HepG2 (cell line): Measurements from ENCODE around the gene CALHM5. TPM values are rescaled to one million over a fixed set of nuclear protein-coding genes. Genes with fewer than 3 reads are reported as not detected.
A peak's percentile ranks its signal among the peaks of the same experiment; 100 is the strongest.

Experiments used
- ATAC-seq: fragments of 200-7000 bp; cut with Tn5 transposase; 3 replicates; pipeline ENCODE4 v1.9.1; 2020; ENCODE audit warnings: mild to moderate bottlenecking, moderate library complexity
- Bru-seq: library from RNA; stranded (reverse); fragments of 400-500 nt; gene quantifications from one replicate; lab custom pipeline; 2021; lab: Mats Ljungman, UMichigan
- BruChase-seq, 2 experiments: library from RNA; stranded (reverse); fragments of 400-500 nt; gene quantifications; one replicate each; lab custom pipeline; 2021; lab: Mats Ljungman, UMichigan
- BruUV-seq: library from RNA; stranded (reverse); fragments of 400-500 nt; replicated peaks from 2 replicates; lab custom pipeline; 2021; lab: Mats Ljungman, UMichigan
- CTCF ChIA-PET: fragments of 300-600 bp; formaldehyde crosslinking; extraction: SDS; loops from one replicate; lab custom pipeline; 2021; ENCODE audit warnings: low total read pairs, inconsistent platforms, low intra/inter-chr PET ratio; lab: Yijun Ruan, JAX
- POLR2A ChIA-PET: fragments of 350-600 bp; sonication (Branson Sonifier 250); formaldehyde crosslinking; loops from one replicate; lab custom pipeline; 2020; ENCODE audit warnings: antibody characterized with exemption, inconsistent platforms; lab: Yijun Ruan, JAX
- DNase-seq: peaks from one replicate; pipeline ENCODE4 v3.0.0-alpha.2; 2015; ENCODE audit warnings: low spot score
- FAIRE-seq: peaks from 3 replicates; lab custom pipeline; 2011; peaks lifted over from hg19 to GRCh38; lab: Jason Lieb, UNC
- H2AFZ ChIP-seq: one replicate; pipeline ENCODE4 v1.6.1; 2011; ENCODE audit warnings: low read length, inconsistent platforms
- H3K27ac ChIP-seq: fragments of 300-600 bp; 3 replicates; pipeline ENCODE4 v1.8.0; 2011; ENCODE audit warnings: mixed run types, mild to moderate bottlenecking, mixed read lengths, low read length, inconsistent platforms; ENCODE audit not compliant: insufficient read depth; ENCODE audit errors: extremely low read length
- H3K27me3 ChIP-seq, 2 experiments: fragments of 200-600 bp in 1 of 2; 2 replicates in 1 of 2; 3 replicates in 1 of 2; pipeline versions ENCODE4 v1.6.0 to v1.8.0; 2011; ENCODE audit warnings: low read length in 2 of 2, mild to moderate bottlenecking in 2 of 2, moderate library complexity in 2 of 2, inconsistent platforms in 1 of 2; ENCODE audit not compliant: insufficient read depth in 2 of 2, control insufficient read depth in 1 of 2
- H3K36me3 ChIP-seq, 2 experiments: fragments of 200-600 bp in 1 of 2; replicated peaks in 1 of 2; 2 replicates in 1 of 2; 3 replicates in 1 of 2; pipeline versions ENCODE4 v1.5.1 to v1.8.0; 2011; ENCODE audit warnings: low read length in 2 of 2, inconsistent platforms in 1 of 2; ENCODE audit not compliant: insufficient read depth in 2 of 2, control insufficient read depth in 1 of 2
- H3K4me1 ChIP-seq: 2 replicates; pipeline ENCODE4 v1.5.1; 2012; ENCODE audit warnings: low read length, inconsistent platforms; ENCODE audit not compliant: insufficient read depth
- H3K4me2 ChIP-seq: 2 replicates; pipeline ENCODE4 v1.6.0; 2011; ENCODE audit warnings: low read depth, low read length, inconsistent platforms
- H3K4me3 ChIP-seq, 3 experiments: fragments of 200-600 bp in 1 of 3; sonication (generic), shearing (Covaris generic) in 1 of 3; replicated peaks in 1 of 3; 2 replicates each; pipeline ENCODE4 v1.5.1; 2011 to 2016; ENCODE audit warnings: low read length in 3 of 3, inconsistent platforms in 2 of 3, low read depth in 2 of 3, mild to moderate bottlenecking in 2 of 3, control low read depth in 1 of 3, mixed read lengths in 1 of 3; ENCODE audit not compliant: insufficient read depth in 1 of 3
- H3K79me2 ChIP-seq: one replicate; pipeline ENCODE4 v1.6.1; 2011; ENCODE audit warnings: low read length, inconsistent platforms; ENCODE audit not compliant: insufficient read depth
- H3K9ac ChIP-seq: 2 replicates; pipeline ENCODE4 v1.6.0; 2011; ENCODE audit warnings: mild to moderate bottlenecking, low read depth, low read length, inconsistent platforms; ENCODE audit not compliant: insufficient read depth
- H3K9me3 ChIP-seq: 2 replicates; pipeline ENCODE4 v1.5.1; 2012; ENCODE audit warnings: mild to moderate bottlenecking, low read length
- H4K20me1 ChIP-seq: 2 replicates; pipeline ENCODE4 v1.6.0; 2011; ENCODE audit warnings: inconsistent platforms, mild to moderate bottlenecking, low read length, moderate library complexity; ENCODE audit not compliant: insufficient read depth
- CTCF ChIP-seq: sonication (generic); formaldehyde crosslinking; IDR thresholded peaks from 2 replicates; pipeline ENCODE4 v1.5.0; 2020; ENCODE audit warnings: mild to moderate bottlenecking, missing genetic modification reagents, moderate library complexity
- SOX6 ChIP-seq, 2 experiments: fragments of 450-650 bp in 1 of 2; sonication (generic) in 1 of 2; formaldehyde crosslinking in 1 of 2; IDR thresholded peaks; 2 replicates each; pipeline versions ENCODE4 v1.4.0 to v1.6.1; 2017 to 2020; ENCODE audit warnings: antibody characterized with exemption in 1 of 2, mild to moderate bottlenecking in 1 of 2, missing genetic modification reagents in 1 of 2
- SP140L ChIP-seq: sonication (generic); formaldehyde crosslinking; IDR thresholded peaks from 2 replicates; pipeline ENCODE4 v1.4.0; 2020; ENCODE audit warnings: missing genetic modification reagents, borderline replicate concordance
- STAG1 ChIP-seq: sonication (generic); formaldehyde crosslinking; IDR thresholded peaks from 2 replicates; pipeline ENCODE4 v1.4.0; 2020; ENCODE audit warnings: missing genetic modification reagents
- TBL1XR1 ChIP-seq: fragments of 150-350 bp; IDR thresholded peaks from 2 replicates; pipeline ENCODE4 v1.6.1; 2014; ENCODE audit warnings: borderline replicate concordance, low read length; ENCODE audit not compliant: partially characterized antibody
- TGIF2 ChIP-seq: IDR thresholded peaks from 2 replicates; pipeline ENCODE4 v1.6.1; 2016; ENCODE audit warnings: control low read depth, missing compliant biosample characterization
- ZBTB25 ChIP-seq: IDR thresholded peaks from 2 replicates; pipeline ENCODE4 v1.6.1; 2018; ENCODE audit warnings: missing genetic modification reagents
- ZBTB7A ChIP-seq: sonication (generic); formaldehyde crosslinking; IDR thresholded peaks from 2 replicates; pipeline ENCODE4 v1.8.0; 2022; ENCODE audit warnings: mild to moderate bottlenecking, missing genetic modification reagents
- ZNF615 ChIP-seq: sonication (generic); formaldehyde crosslinking; IDR thresholded peaks from 2 replicates; pipeline ENCODE4 v1.5.0; 2020; ENCODE audit warnings: mild to moderate bottlenecking, missing genetic modification reagents, borderline replicate concordance
- WGBS: methylation state at CpG from one replicate; pipeline ENCODE4 v1.1.6; 2017; ENCODE audit warnings: low lambda C conversion rate; 5-methylcytosine and 5-hydroxymethylcytosine counted together
- in situ Hi-C: cut with HindIII; loops from 2 replicates; pipeline ENCODE4 v1.10.0; 2017; ENCODE audit warnings: low pct_unique_long_range_greater_than_20kb; ENCODE audit not compliant: extremely low pct_ligation_motif_present
- intact Hi-C: fragments of 100-400 bp; cut with micrococcal nuclease; formaldehyde crosslinking; loops from one replicate; pipeline ENCODE4 v1.10.0; 2022; ENCODE audit not compliant: unreplicated experiment
- long read RNA-seq, 2 experiments: library from RNA in 1 of 2; library from polyadenylated mRNA in 1 of 2; stranded (forward) in 1 of 2; unstranded in 1 of 2; transcript quantifications; one replicate each; pipeline ENCODE4 v2.0.0, GENCODE V29; 2019 to 2022
- polyA minus RNA-seq, 3 experiments: library from RNA; depleted of rRNA, polyadenylated mRNA; stranded (reverse); fragments of >200 nt; gene quantifications; 2 replicates each; pipeline ENCODE4 v1.2.3, GENCODE V29; 2011; ENCODE audit warnings: low replicate concordance in 1 of 3
- polyA plus RNA-seq, 8 experiments: library from polyadenylated mRNA; depleted of rRNA in 3 of 8; stranded (reverse) in 7 of 8; unstranded in 1 of 8; fragments of >200 nt; fragmentation: Illumina TruSeq in 4 of 8; extraction: Trizol in 4 of 8; gene quantifications; 2 replicates each; pipeline versions ENCODE4 v1.2.1 to v1.2.3, GENCODE V29; 2011 to 2016; ENCODE audit warnings: low read depth in 4 of 8, missing spikeins in 1 of 8, mixed read lengths in 1 of 8; ENCODE audit not compliant: insufficient read depth in 1 of 8
- total RNA-seq, 5 experiments: library from RNA; depleted of rRNA; stranded (reverse); fragments of >200 nt; fragmentation: Illumina TruSeq; extraction: Trizol; gene quantifications; 2 replicates each; pipeline ENCODE4 v1.2.3, GENCODE V29; 2016; ENCODE audit warnings: low read depth in 1 of 5

CALHM5 gene
- total RNA-seq (2016; rRNA removed; fragmentation: Illumina TruSeq; extraction: Trizol), result not detected in 2 replicates
- not detected in 2 replicates for total RNA-seq (2016; cell fraction: cytosol; rRNA removed; fragmentation: Illumina TruSeq; extraction: Trizol; ENCODE audit: low read depth)
- total RNA-seq (2016; cell fraction: insoluble cytoplasmic fraction; rRNA removed; fragmentation: Illumina TruSeq; extraction: Trizol), result not detected in 2 replicates
- total RNA-seq (2016; cell fraction: membrane; rRNA removed; fragmentation: Illumina TruSeq; extraction: Trizol), result not detected in 2 replicates
- total RNA-seq (2016; cell fraction: nucleus; rRNA removed; fragmentation: Illumina TruSeq; extraction: Trizol), result not detected in 2 replicates
- not detected in 2 replicates for polyA plus RNA-seq (2011; rRNA removed)
- polyA plus RNA-seq (2011; cell fraction: cytosol; rRNA removed), result not detected in 2 replicates
- not detected in 2 replicates for polyA plus RNA-seq (2011; cell fraction: nucleus; rRNA removed)
- not detected in 2 replicates for polyA plus RNA-seq (2012)
- not detected in 2 replicates for polyA plus RNA-seq (2016; cell fraction: cytosol; fragmentation: Illumina TruSeq; extraction: Trizol; ENCODE audit: low read depth)
- not detected in 2 replicates for polyA plus RNA-seq (2016; cell fraction: insoluble cytoplasmic fraction; fragmentation: Illumina TruSeq; extraction: Trizol; ENCODE audit: low read depth)
- polyA plus RNA-seq (2016; cell fraction: membrane; fragmentation: Illumina TruSeq; extraction: Trizol; ENCODE audit: low read depth), result not detected in 2 replicates
- polyA plus RNA-seq (2016; cell fraction: nucleus; fragmentation: Illumina TruSeq; extraction: Trizol; ENCODE audit: insufficient read depth, low read depth), result not detected in 2 replicates
- polyA minus RNA-seq (2011; rRNA and poly(A)+ RNA removed; ENCODE audit: low replicate concordance), result not detected in 2 replicates
- polyA minus RNA-seq (2011; cell fraction: cytosol; rRNA and poly(A)+ RNA removed), result not detected in 2 replicates
- polyA minus RNA-seq (2011; cell fraction: nucleus; rRNA and poly(A)+ RNA removed), result not detected in 2 replicates
- not detected for Bru-seq, nascent RNA
- not detected for BruChase-seq, experiment 1, labeled RNA remaining after a 6-hour chase
- BruChase-seq, experiment 2, labeled RNA remaining after a 2-hour chase, result not detected
- long read RNA-seq, experiment 1, result 0 reads
- long read RNA-seq, experiment 2, result 0 reads

- H3K9ac ChIP-seq, result no peak within 1 kb of the TSS
- CTCF ChIA-PET, result interaction anchor here (1.3 kb wide), 2 partner anchors 21 to 50 kb away, joined by 3 to 5 read pairs; no protein-coding TSS in a partner anchor
- no peaks in the 10 kb centered on the region for H3K36me3 ChIP-seq
- ATAC-seq (peak; percentile 65), FAIRE-seq (no peak), DNase-seq (no peak)
- BruUV-seq, result no TSS peak
- no peaks in the 10 kb centered on the region for H3K79me2 ChIP-seq
- H2AFZ ChIP-seq, result peak within 1 kb of the TSS; percentile 21
- in situ Hi-C loops, result no loop called here
- H3K4me1 ChIP-seq, result no peaks in the 10 kb centered on the region
- H3K4me2 ChIP-seq, result peak within 1 kb of the TSS; percentile 2; the same call in 1 of the 2 replicates
- no peak within 1 kb of the TSS for H3K4me3 ChIP-seq
- POLR2A ChIA-PET, result no interaction called here
- WGBS, result 20% methylated on average over 10 of the region's 10 CpGs
- intact Hi-C loops, result no loop called here
- TF ChIP-seq STAG1 (CRISPR knock-in tag) (peak; percentile 41), CTCF (CRISPR knock-in tag) (peak; percentile 42), TBL1XR1 (no peak), ZBTB25 (CRISPR knock-in tag) (no peak), SOX6 (IDR thresholded peaks at IDR 0.05) (no peak), SOX6 (CRISPR knock-in tag; IDR thresholded peaks at IDR 0.05) (peak; percentile 16; the same call in 1 of the 2 replicates), TGIF2 (no peak), ZNF615 (CRISPR knock-in tag) (no peak), ZBTB7A (CRISPR knock-in tag) (no peak), SP140L (CRISPR knock-in tag) (no peak)
- no peaks in the 10 kb centered on the region for H4K20me1 ChIP-seq
- H3K27me3 ChIP-seq, result no peaks in the 10 kb centered on the region
- no peaks in the 10 kb centered on the region for H3K9me3 ChIP-seq
- no peak within 1 kb of the TSS for H3K27ac ChIP-seq
Measured at GRCh38 chr6:116511424-116512110, at the start of gene CALHM5. Gene CALHM5, plus strand, starts transcription at chr6:116511639. Its CDS starts 58 bp downstream, at chr6:116511697.
